Measurements from ENCODE around the gene RASSF7. TPM values are rescaled to one million over a fixed set of nuclear protein-coding genes. Genes with fewer than 3 reads are reported as not detected.
A peak's percentile ranks its signal among the peaks of the same experiment; 100 is the strongest.

RASSF7 gene
- total and polyA plus RNA-seq, 2 of the 8 experiments (the other 6 are each of a cell fraction or from before 2014, with no cell fraction given): 22.3 to 43.9 TPM

- H3K4me1 ChIP-seq (replicated peaks in 1 of 4; ENCODE audit: control insufficient read depth in 3 of 4, insufficient read depth in 4 of 4, low read length in 3 of 4): peaks cover 0 to 32% (median 12%) of the 10 kb centered on the region in 4 experiments; a peak in 6 of 7 replicates
- H3K9me3 ChIP-seq (ENCODE audit: insufficient read depth in 2 of 2, low read depth in 1 of 2, low read length in 1 of 2): no peaks in the 10 kb centered on the region
- no peak overlapping the region for H2BK15ac ChIP-seq (ENCODE audit: low read length)
- ChIA-PET CTCF (ENCODE audit: partially characterized antibody) (interaction anchor here (0.6 to 1.5 kb wide), 5 partner anchors 13 to 238 kb away, joined by 3 to 6 read pairs (median 5); partner anchors contain the start of gene PHRF1), POLR2A (ENCODE audit: partially characterized antibody) (interaction anchor here (0.9 to 2.4 kb wide), 7 partner anchors 9 to 237 kb away, joined by 3 to 12 read pairs (median 4); partner anchors contain the start of gene HRAS)
- H3K18ac ChIP-seq (ENCODE audit: extremely low read depth, low read length): peak overlapping the region; percentile 60
- peaks cover 8% of the 10 kb centered on the region for H3K79me1 ChIP-seq (ENCODE audit: low read depth, low read length)
- H3K36me3 ChIP-seq (ENCODE audit: control insufficient read depth in 2 of 4, insufficient read depth in 4 of 4, low read length in 3 of 4): peaks cover 0 to 8% (median 4%) of the 10 kb centered on the region in 4 experiments; a peak in 5 of 8 replicates
- H3K27ac ChIP-seq (ENCODE audit: low read depth, low read length): no peak overlapping the region
- peak overlapping the region; percentile 50; the same call in 1 of the 2 replicates for H2BK12ac ChIP-seq (ENCODE audit: low read depth, low read length)
- peak overlapping the region; percentile 74 to 75 for H3K4me2 ChIP-seq (ENCODE audit: insufficient read depth in 1 of 2, low read depth in 2 of 2, low read length in 2 of 2)
- peaks cover 9 to 19% of the 10 kb centered on the region in 2 experiments for H4K20me1 ChIP-seq (replicated peaks in 1 of 2; ENCODE audit: control insufficient read depth in 1 of 2, insufficient read depth in 2 of 2, low read length in 2 of 2)
- no peak overlapping the region for H3K4ac ChIP-seq (replicated peaks; ENCODE audit: insufficient read length, low read depth, low read length)
- DNase-seq (ENCODE audit: low read depth in 1 of 2, low spot score in 2 of 2): peak in 1 of 2 experiments; percentile 60
- H3K56ac ChIP-seq (replicated peaks; ENCODE audit: insufficient read length, low read depth, low read length): no peak overlapping the region
- H3K4me3 ChIP-seq (ENCODE audit: extremely low read depth in 1 of 4, insufficient read depth in 2 of 4, low read depth in 3 of 4, low read length in 4 of 4): peak overlapping the region; percentile 48 to 64 (median 48)
- no peak overlapping the region for H4K8ac ChIP-seq (ENCODE audit: extremely low read depth, insufficient read depth, low read length)
- WGBS, 2 experiments (ENCODE audit: extremely low coverage in 1 of 2, insufficient coverage in 1 of 2, insufficient read length in 1 of 2, insufficient replicate concordance in 2 of 2, low coverage in 1 of 2, low lambda C conversion rate in 2 of 2, missing lambda C conversion rate in 1 of 2): 52% methylated on average over 17 of the region's 18 CpGs; no CpG with 5 or more reads in 1 of the 2 experiments
- H2AFZ ChIP-seq (ENCODE audit: low read length): no peak overlapping the region
- TF ChIP-seq E2F6 (IDR thresholded peaks at IDR 0.05) (0 out of 2 replicates have a peak, but pooled peaks have one; percentile 3), TEAD4 (IDR thresholded peaks at IDR 0.05; ENCODE audit: low read depth, low read length) (peak; percentile 90), JUND (IDR thresholded peaks at IDR 0.05; ENCODE audit: low read length) (no peak), SIN3A (conservative IDR thresholded peaks at IDR 0.05 in 1 of 2, IDR thresholded peaks at IDR 0.05 in 1 of 2; ENCODE audit: low read depth in 1 of 2, low read length in 2 of 2) (peak; percentile 28 to 59; a peak in 1 of 4 replicates), CBX5 (IDR thresholded peaks at IDR 0.05; ENCODE audit: low read depth, low read length) (no peak), GABPA (IDR thresholded peaks at IDR 0.05; ENCODE audit: borderline replicate concordance, insufficient read depth, low read length) (no peak), CEBPB (IDR thresholded peaks at IDR 0.05; ENCODE audit: low read depth, low read length) (no peak), MAX (IDR thresholded peaks at IDR 0.05) (0 out of 2 replicates have a peak, but pooled peaks have one; percentile 10), CREB1 (IDR thresholded peaks at IDR 0.05) (0 out of 2 replicates have a peak, but pooled peaks have one; percentile 12)
- no peak overlapping the region for H3K23ac ChIP-seq (ENCODE audit: insufficient read length)
- peaks cover 19% of the 10 kb centered on the region; the same call in 1 of the 2 replicates for H3K23me2 ChIP-seq (ENCODE audit: low read depth, low read length)
- H2BK5ac ChIP-seq (ENCODE audit: low read depth, low read length): peak overlapping the region; percentile 66; the same call in 1 of the 2 replicates
- no peak overlapping the region for H2AK5ac ChIP-seq (ENCODE audit: low read depth, low read length)
- H4K5ac ChIP-seq (ENCODE audit: insufficient read length, low read depth, low read length): no peak overlapping the region
- H3K27me3 ChIP-seq (replicated peaks in 1 of 4; ENCODE audit: control insufficient read depth in 3 of 4, extremely low read depth in 1 of 4, insufficient read depth in 3 of 4, low read length in 3 of 4): peaks cover 13 to 29% (median 26%) of the 10 kb centered on the region in 4 experiments
- H4K91ac ChIP-seq (replicated peaks; ENCODE audit: insufficient read length, low read length): peak overlapping the region; percentile 49
- no peak overlapping the region; a peak in 1 of 7 replicates for H3K9ac ChIP-seq (replicated peaks in 1 of 4; ENCODE audit: extremely low read depth in 1 of 4, low read depth in 3 of 4, low read length in 3 of 4)
- FAIRE-seq: no peak
- H2BK120ac ChIP-seq (replicated peaks; ENCODE audit: low read depth, low read length): no peak overlapping the region
- no peak overlapping the region for H3K14ac ChIP-seq (ENCODE audit: insufficient read length)
- no peak overlapping the region for H2BK20ac ChIP-seq (ENCODE audit: low read length)
- H3K79me2 ChIP-seq (ENCODE audit: control insufficient read depth in 1 of 2, insufficient read depth in 2 of 2, low read length in 2 of 2): peaks cover 0 to 4% of the 10 kb centered on the region in 2 experiments; a peak in 1 of 4 replicates
Observed at GRCh38 chr11:559712-560304, 962 bp upstream of the RASSF7 start.
